Fibroblast of lung (primary cell): ENCODE results near the gene AKT1.

Experiments used
- EZH2 ChIP-seq: IDR thresholded peaks from 2 replicates; pipeline ENCODE4 v1.5.1; 2012; ENCODE audit warnings: low read length, control low read depth, mild to moderate bottlenecking; ENCODE audit errors: missing control alignments
- TF ChIP-seq, protein P1 (sequence below), 2 donors: IDR thresholded peaks in 1 of 2; conservative IDR thresholded peaks in 1 of 2; 1 replicate in 1 of 2; 2 replicates in 1 of 2; pipeline ENCODE4 v1.5.1; 2011 to 2012; ENCODE audit warnings: low read length in 2 of 2, control low read depth in 1 of 2, inconsistent platforms in 1 of 2, low read depth in 1 of 2, mild to moderate bottlenecking in 1 of 2

DNA sequence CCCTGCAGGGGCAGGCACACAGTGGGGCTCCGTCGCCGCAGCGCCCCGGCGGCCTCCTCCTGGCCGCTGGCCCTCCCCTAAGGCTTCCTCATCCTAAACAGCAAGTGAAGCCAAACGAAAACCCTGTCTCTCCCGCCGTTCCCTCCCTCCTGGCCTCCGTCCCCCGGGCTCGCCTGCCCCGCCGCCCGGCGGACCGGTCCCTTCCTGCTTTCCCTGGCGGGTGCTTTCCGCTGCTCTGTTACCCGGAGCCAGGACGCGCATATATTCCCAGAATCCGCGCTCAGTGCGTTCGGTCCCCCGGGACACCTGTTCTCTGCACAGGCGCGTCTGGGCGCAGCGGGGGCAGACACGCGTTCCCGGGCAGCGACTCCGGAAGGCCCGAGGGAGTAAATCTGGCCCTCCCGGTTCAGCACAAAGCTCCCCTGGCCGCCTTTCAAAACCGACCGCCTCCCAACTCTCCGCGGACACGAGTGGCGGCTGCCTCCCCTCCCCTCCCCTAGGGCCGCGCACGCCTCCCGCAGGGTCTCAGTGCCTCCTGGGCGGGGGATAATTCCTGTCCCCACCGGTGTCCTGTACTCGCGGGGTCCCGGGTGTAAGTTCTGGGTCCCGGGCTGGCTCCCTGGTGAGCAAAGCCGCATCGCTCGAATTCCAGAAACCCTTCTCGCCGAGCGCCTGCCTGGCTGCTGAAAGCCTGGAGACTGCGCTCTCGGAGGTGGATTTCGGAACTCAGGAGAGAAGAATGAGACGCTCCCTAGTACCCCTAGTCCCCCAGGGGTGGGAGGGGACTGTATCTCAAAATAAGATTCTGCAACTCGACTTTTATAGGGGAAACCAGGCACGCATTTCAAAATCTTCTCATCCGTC is 48.1 kb upstream of the AKT1 start:
- TF ChIP-seq, protein P1, sequence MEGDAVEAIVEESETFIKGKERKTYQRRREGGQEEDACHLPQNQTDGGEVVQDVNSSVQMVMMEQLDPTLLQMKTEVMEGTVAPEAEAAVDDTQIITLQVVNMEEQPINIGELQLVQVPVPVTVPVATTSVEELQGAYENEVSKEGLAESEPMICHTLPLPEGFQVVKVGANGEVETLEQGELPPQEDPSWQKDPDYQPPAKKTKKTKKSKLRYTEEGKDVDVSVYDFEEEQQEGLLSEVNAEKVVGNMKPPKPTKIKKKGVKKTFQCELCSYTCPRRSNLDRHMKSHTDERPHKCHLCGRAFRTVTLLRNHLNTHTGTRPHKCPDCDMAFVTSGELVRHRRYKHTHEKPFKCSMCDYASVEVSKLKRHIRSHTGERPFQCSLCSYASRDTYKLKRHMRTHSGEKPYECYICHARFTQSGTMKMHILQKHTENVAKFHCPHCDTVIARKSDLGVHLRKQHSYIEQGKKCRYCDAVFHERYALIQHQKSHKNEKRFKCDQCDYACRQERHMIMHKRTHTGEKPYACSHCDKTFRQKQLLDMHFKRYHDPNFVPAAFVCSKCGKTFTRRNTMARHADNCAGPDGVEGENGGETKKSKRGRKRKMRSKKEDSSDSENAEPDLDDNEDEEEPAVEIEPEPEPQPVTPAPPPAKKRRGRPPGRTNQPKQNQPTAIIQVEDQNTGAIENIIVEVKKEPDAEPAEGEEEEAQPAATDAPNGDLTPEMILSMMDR (conservative IDR thresholded peaks at IDR 0.05 in 1 of 2, IDR thresholded peaks at IDR 0.05 in 1 of 2; ENCODE audit: low read depth in 1 of 2, low read length in 2 of 2) = no peak
- peak; percentile 69 for TF ChIP-seq EZH2
